HG02588 (cell line): ENCODE data around the gene ELOVL4.

Experiments used
- ATAC-seq: cut with Tn5 transposase; IDR thresholded peaks from one replicate; pipeline ENCODE4 v1.9.1; 2021; ENCODE audit warnings: mild to moderate bottlenecking, moderate library complexity; ENCODE audit not compliant: unreplicated experiment

Gene ELOVL4

DNA sequence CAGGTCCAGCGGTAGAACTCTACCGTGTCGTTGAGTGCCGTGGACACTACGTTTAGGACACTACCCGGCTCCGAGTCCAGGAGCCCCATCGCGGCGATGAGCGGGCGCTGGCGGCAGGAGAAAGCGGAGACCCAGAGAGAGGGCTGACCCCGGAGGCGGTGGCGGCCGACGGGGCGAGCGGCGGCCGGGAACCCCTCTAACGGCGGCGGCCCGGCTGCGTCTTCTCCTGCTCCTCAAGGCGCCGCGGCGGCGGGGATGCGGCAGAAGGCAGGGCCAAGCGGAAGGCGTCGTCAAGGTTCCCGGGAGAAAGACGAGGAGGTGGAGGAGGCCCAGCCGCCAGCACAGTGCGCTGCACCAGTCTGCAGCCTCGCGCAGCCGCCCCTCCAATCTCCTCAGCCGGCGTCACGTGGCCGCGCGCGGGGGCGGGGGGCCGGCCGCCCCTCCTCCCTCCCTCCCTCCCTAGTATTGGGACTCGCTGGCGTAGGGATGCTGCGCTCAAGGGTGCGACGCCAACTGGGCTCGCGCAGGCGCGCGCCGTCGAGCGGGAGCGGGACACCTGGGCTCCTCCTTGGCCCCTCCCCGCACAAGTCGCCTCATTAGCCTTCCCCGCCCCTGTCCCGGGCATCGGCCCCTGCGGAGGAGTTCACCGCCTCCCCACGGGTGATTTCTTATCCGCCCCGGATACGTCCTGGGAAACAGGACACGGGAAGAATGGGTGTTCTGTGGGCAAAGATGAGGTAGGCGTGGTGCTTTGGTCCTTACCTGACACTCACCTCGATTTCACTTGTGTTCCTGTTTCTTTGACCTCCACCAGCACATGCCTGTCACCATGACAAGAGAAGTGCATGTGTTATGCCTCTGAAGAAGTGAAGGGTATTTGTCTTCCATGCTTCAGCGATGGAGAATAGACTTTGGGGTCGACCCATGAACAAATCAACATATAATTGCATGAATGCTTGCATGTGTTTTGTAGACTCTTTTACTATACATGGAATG is at the start of gene ELOVL4:
ELOVL4 (minus strand) TSS at position 363 of the 996 bp plus-strand sequence; CDS start at position 89, 274 bp downstream.
- peak; percentile 44 for ATAC-seq

DNA sequence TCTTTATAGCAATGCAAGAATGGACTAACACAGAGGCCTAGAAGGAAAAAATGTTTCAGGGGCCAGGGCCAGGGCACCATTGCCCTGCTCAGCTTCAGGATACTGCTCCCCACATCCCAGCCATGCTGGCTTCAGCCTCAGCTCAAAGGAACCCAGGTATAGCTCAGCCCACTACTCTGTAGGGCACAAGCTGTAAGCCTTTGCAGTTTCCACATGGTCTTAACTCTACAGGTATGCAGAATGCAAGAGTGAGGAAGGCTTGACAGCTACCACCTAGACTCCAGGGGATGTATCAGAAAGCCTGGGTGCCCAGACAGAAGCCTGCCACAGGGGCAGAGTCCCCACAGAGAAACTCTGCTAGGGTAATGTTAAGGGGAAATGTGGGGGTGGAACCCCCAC is 46.6 kb upstream of the ELOVL4 start:
- ATAC-seq: no peak

DNA sequence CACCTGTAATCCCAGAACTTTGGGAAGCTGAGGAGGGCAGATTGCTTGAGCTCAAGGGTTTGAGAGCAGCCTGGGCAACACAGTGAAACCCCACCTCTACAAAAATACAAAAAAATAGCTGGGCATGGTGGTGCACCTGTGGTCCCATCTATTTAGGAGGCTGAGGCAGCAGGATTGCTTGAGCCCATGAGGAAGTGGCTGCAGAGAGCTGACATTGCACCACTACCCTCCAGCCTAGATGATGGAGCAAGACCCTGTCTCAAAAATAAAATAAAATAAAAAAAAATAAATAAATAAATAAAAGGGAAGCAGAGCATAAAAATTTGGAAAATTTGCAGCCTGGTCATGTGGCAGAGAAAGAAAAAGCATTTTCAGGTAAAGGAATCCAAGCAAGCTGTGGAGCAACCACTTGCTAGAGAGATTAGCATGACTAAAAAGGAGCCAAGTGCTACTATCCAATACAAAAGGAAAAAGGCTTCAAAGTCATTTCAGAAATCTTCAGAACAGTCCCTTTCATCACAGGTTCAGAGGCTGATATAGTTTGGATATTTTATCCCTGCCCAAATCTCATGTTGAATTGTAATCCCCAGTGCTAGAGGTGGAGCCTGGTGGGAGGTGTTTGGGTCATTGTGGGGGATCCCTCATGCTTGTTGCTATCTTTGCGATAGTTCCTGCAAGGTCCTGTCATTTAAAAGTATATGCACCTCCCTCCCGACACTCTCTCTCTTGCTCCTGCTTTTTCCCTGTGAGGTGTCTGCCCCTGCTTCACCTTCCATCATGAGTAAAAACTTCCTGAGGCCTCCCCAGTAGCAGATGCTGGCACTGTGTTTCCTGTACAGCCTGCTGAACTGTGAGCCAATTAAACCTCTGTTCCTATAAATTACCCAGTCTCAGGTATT is 45.9 kb upstream of the ELOVL4 start:
- ATAC-seq: no peak

DNA sequence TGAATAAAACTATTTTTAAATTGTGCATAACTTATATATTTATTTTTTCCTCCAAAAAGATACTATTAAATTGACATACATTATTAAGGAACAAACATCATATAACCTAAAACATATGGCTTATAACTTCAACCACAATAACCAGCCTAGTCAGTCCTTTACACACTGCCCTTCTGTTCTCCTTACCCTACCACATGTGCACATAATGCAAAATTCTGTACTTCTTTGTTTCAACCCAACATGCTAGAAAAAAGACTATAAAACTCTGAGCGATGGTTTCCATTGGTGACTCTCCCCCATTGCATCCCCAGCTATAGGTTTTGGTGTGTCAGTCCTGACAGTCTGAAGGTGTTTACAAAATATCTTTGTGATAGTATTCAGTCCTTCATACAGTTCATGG is 42.3 kb upstream of the ELOVL4 start:
- ATAC-seq: no peak

DNA sequence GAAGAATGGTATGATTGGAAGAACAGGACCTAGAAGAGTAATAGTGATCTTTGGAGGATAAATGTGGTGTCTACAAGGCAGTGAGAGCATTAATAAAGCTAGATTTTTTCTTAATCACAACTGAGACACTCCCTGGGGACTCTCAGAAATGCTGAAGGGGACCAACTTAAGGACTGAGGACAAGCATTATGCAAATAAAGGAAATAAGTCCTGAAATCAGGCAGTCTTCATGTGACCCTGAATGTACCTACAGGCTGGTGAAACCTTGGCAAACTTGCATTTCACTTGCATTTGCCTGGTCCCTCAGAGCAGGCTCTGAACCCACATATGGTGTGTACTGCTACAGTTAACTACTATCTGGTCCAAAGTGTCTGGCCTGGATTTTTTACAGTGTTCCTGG is 37.8 kb upstream of the ELOVL4 start:
- ATAC-seq: no peak

DNA sequence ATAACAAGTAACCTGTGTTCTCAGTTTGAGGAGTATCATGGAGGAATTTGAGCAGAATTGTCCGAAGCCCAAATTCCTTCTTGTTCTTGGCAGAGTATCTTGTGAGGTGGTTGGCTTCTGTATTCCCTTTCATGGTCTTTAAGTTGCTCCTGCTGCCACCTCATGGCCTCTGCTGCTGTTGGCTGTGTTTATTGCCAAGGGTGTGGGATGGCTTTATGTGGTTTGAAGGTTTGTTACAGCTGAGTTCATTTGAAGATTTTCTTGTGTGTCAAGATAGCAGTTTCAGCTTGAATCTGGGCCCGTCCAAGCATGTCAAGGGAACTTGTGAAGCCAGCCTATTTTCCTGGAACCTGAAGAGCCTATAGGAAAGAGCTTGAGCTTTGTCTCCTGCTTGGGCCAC is 36.9 kb upstream of the ELOVL4 start:
- no peak for ATAC-seq

DNA sequence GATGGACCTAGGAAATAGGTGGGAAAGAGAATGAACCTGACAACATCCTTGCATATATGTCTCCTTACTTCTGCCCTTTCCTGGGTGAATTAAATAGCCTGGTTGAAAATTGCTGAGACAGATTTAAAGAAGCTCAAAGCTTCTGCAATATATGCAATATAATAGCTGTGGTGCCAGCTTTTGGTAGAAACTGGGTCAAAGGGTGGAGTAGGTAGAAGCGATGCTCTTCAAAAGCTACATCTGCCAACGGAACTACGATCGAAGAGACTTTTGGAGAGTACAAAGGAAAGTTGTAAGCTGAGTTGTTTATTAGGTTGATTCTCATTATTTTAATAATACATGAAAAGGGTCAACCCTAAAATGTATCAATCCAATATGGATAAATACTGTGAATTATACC is 34.3 kb upstream of the ELOVL4 start:
- ATAC-seq: no peak

DNA sequence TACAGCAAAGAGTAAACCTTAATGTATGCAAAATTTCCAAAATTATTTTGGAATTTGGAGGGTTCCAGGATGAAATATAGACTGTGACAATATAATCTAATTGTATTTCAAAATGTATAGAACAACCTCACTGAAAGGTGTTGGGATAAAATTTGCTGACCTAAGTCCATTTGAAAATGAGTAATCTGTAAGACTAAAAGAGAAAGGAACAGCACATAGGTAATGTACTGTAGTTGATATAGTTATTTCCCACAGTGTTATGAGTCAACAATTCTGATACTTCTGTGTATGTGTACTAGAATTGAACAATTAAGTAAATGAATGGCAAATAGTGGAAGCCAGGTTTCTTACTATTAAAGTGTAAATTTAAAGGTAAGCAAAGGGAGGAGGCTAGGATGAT is 23.8 kb upstream of the ELOVL4 start:
- ATAC-seq: no peak

DNA sequence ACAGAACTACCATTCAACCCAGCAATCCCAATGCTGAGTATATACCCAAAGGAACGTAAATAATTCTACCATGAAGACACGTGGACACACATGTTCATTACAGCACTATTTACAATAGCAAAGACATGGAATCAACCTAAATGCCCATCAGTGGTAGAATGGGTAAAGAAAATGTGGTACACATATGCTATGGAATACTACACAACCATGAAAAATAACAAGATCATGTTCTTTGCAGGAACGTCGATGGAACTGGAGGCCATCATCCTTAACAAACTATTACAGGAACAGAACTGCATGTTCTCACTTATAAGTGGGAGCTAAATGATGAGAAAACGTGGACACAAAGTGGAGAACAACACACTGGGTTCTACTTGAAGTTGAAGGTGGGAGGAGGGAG is 22.4 kb upstream of the ELOVL4 start:
- ATAC-seq: no peak

DNA sequence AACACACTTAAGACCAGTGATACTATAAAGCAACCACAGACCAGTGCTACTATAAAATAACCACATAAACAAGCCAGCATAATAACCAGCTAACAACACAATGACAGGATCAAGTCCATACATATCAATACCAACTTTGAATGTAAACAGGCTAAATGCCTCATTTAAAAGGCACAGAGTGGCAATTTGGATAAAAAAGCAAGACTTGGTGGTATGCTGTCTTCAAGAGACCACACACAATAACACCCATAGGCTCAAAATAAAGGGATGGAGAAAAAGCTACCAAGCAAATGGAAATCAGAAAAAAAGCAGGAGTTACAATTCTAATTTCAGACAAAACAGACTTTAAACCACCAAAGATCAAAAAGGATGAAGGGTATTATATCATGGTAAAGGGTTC is 19.8 kb upstream of the ELOVL4 start:
- no peak for ATAC-seq

DNA sequence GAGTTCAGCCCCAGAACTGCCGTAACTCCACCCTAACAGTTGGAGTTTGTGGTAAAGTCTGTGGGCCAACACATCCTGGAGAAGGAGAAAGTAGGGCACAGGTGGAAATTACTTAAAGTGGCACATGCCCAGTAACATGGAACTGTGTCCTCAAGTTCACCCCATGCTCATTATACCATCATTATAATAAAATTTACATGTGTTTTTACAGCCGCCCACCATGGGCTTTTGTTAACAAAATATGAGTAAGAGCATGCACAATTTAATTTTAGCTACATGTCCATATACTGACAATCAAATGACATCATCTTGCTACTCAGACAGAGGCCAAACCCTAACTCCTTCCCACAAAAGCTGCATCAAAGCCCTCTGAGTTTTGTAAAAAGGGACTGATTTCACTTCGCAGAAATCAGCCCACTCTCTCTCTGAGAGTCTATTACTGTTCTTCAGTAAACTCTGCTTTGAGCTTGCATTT is 17.3 kb upstream of the ELOVL4 start:
- ATAC-seq: no peak

DNA sequence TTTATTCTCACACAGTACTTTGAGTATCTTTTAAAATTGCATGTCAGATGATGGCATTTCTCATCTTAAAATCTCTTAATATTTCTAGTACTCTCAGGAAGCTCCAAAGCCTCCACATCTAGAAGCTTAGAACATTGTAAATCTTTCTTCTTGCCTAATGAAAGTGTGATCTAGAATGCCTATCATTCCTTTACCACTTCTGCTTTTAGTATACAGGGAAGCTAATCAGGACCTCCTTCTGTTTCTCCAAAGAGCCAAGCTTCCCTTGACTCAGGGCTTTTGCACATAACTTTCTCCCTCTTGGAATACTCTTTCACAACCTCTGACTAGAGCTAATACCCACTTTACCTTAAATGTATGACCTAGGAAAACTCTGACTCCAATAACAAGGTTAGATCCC is 7.5 kb upstream of the ELOVL4 start:
- ATAC-seq: no peak

DNA sequence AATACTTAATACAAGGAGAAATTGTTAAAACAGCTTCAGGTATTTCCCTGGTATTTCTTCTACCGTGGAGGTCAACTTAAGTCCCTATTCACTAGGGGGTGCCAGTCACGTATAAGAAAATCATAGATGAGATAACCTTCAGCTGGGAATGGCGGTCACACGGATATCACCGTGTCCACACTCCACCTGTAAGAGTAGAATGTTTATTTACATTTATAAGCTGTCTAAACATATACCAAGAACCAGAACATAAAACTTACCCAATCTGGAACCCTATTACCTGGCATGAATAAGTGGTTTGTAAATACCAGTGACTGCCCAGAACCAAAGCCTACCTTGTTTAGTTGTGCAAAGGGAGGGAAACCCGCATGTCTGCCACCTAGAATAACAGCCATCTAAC is 1.9 kb upstream of the ELOVL4 start:
- ATAC-seq: peak; percentile 56

DNA sequence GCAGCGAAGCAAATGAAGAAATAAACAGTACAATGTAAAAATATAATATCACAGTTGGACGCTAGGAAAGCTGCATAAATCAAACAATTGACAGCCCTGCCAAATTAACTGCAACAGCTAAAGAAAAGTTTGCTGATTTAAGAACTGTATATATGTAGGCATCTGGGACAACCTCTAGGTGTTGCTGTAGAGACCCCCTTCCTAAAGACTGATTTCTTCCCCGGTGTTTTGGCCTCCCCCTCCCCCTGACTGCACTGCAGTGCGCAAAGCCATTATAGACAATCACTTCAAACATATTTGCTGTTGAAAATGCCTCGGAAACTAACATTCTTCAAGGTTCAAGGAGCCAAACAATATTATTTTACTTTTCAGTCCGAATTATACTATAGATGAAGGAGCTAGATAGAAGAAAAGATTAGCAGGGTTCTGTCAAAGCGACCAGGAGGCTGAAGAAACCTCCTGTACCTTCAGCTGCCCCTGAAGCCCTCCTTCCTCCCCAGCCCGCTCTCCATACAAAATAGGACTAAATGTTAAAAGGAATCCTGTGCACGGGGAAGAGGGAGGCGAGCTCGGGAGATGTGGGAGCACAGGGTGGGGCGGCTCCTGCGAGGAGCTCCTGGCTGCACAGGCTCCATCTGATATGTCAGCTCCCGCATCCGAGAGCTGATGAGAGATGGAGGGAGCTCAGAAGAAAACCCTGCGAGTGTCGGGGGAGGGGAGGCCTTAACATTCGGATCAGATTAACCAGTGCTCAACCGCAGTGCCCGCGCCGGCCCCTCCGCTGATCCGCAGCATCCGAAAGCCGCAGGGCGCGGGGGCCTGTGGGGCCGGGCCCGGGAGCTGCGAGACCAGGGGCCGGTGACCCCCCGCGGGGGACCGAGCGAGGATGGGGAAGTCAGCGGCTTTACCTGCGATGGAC is 822 bp downstream of the ELOVL4 start:
- peak; percentile 19 for ATAC-seq

DNA sequence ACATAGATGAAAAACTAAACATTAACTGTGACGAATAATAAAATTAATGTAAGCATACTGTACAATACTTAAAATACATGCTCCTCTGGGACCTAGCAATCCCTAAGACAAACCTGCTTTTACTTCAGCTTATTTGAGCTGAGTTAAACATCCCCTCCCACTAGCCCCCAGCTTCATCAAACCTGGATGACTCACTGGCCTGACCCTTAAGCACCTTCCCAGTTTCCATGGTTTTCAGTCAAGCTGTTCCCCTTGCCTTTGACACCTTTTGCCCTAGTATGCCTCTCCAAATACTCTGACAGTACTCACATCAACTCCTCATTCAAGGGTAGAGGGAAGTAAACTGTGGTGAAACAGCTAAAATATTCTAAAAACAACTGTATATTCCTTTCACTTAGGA is 4.2 kb downstream of the ELOVL4 start:
- no peak for ATAC-seq

DNA sequence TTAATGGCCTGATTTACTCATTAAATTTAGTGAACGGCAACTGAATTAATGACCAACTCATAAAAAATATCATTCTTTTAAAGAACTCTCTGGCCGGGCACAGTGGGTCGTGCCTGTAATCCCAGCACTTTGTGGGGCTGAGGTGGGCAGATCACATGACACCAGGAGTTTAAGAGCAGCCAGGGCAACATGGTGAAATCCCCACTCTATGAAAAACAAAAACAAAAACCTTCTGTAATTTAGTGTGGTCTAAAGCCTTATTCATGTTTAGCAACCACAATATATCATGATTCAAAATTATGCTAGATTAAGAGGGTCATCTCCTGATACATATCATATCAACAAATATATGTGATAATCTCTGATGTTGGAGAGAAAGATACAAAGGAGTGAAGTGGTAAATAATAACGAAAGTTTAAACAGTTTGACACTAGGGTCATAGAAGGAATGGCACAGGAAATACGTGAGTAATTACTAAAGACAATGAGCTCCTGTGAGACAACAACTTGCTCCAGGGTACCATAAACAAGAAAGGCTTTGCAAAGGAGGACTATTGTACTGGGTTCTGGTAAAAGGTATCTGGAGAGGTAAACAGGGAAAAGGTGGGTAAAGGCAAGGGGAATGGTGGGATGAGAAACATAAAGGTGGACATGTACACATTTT is 5.7 kb downstream of the ELOVL4 start:
- ATAC-seq: no peak

DNA sequence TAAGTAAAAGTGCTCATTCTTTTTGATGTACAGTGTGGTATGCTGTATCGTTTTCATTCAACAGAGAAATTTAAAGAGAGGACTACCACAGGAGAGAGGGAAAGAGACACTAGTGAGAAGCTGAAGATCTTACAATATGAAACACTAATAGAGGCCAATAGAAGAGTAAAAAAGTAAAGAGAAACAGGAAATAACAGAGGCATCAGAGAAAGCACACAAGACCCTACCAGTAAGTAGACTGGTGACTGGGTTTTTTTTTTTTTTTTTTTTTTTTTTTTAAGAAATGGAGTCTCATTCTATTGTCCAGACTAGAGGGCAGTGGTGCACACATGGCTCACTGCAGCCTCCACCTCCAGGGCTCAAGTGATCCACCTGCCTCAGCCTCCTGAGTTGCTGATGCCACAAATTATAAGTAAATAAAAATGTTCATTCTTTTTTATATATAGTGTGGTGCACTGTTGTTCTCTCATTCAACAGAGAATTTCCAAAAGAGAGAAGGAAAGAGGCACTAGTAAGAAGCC is 18.8 kb downstream of the ELOVL4 start:
- ATAC-seq: no peak

DNA sequence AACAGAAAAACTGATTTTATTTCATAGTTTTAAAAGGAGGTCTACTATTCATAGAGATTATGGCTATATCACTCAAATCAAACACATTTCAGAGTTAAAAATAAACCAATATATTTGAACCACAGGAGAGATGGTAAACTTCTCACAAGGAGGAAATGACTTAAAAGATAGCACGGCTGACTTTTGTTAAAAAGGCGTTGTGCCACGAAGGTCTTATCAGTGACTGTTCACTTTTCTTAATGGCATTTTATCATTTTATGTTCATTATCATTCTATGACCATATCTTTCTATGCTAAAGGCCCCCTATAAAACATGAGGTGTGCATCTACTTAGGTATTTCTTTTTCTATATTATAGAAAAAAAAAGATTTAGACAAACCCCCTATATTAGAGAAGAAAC is 19.6 kb downstream of the ELOVL4 start:
- no peak for ATAC-seq

DNA sequence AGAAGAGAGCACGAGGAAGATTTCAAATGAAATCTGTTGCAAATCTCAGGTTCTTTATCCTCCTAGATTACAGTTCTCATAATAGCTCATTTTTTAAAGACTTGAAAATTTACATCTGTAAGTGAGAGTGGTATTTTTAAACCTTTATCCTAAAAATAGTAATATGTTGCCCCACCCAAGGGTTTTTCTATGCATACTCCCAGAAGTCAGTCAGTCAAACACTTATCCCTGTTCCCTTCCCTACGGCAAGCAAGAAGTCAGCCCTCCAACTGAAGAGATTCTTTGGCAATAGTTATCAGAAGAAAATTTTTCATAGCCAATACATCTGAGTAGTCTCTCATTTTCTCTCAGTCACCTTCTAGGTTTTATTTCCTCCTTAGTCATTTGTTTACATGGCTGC is 24.1 kb downstream of the ELOVL4 start:
- no peak for ATAC-seq

DNA sequence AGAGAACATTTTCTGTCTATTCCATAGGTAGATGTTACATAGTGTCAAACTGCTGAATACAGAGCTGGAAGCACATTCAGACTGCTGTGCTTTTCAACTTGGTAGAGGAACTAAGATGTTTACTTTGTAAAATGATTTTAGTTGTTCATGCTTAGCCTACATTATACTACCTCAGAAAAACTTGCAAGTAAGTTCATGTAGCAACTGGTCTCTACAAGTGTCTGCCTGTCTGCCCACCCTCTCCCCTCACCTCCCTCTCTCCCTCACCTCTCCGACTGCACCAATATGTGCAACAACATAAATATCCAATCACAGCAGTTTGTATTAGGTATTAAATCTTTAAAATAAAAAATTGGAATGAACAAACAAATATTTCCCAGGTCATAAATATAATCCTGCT is 25.3 kb downstream of the ELOVL4 start:
- no peak for ATAC-seq
